Astrocyte (in vitro differentiated cells and primary cell): ENCODE measurements around the gene BASP1.

Source experiments
- CTCF ChIP-seq: IDR thresholded peaks from 2 replicates; pipeline ENCODE4 v1.5.1; 2011; ENCODE audit warnings: low read depth, mild to moderate bottlenecking, inconsistent platforms, low read length, moderate library complexity; ENCODE audit not compliant: insufficient read depth
- EZH2 ChIP-seq: IDR thresholded peaks from 2 replicates; pipeline ENCODE4 v1.6.1; 2012; ENCODE audit warnings: mild to moderate bottlenecking, low read length, inconsistent platforms; ENCODE audit not compliant: insufficient read depth

DNA sequence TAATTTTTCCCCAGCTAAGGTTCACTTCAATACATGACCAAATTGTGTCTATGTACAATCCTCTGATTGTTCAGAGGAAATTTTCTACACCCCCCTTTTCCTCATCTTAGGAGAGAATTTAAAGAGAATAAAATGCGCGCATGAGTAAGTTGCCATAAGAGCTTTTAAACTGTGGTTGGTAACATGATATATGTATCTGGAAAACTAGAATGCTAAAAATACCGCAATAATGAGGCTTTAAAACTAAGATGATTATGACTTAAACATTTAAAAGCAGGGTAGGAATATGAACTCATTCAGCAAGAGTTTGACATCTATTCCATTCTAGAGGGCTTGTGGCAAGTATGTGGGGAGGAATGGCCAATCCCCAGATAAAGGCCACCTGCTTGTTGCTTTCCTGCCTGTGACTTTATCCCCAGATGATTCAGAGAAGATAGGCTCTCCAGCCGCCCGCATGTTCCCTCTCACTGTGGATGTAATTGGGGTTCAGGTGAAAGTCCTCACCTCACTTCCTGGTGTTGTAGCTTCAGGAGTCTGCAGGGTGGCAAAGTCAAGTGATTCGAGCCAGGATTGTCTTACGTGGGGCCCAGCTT, 26.5 kb upstream of the BASP1 start:
- TF ChIP-seq CTCF (no peak), EZH2 (no peak)
